Ovary (tissue), 9 donors: Measurements from ENCODE around the gene FBLN7. TPM values are rescaled to one million over a fixed set of nuclear protein-coding genes. Genes with fewer than 3 reads are reported as not detected.

Experiments
- DNase-seq, 5 donors: peaks; one replicate each; pipeline ENCODE4 v3.0.0-alpha.2; 2019 to 2020
- H3K27ac ChIP-seq, 2 donors: fragments of 200-600 bp; one replicate each; pipeline versions ENCODE4 v1.5.1 to v1.8.0; 2019 to 2022
- H3K27me3 ChIP-seq: fragments of 200-600 bp; one replicate; pipeline ENCODE4 v1.8.0; 2022
- H3K36me3 ChIP-seq: fragments of 200-600 bp; sonication (generic); one replicate; pipeline ENCODE4 v1.5.1; 2019
- H3K4me1 ChIP-seq: one replicate; pipeline ENCODE4 v1.8.1; 2013; ENCODE audit warnings: mild to moderate bottlenecking, moderate library complexity; ENCODE audit not compliant: insufficient read depth
- H3K4me3 ChIP-seq: fragments of 200-600 bp; sonication (generic); one replicate; pipeline ENCODE4 v1.5.1; 2017
- H3K9me3 ChIP-seq, 2 donors: fragments of 200-600 bp in 1 of 2; sonication (generic) in 1 of 2; one replicate each; pipeline versions ENCODE4 v1.5.1 to v1.8.1; 2013 to 2019; ENCODE audit warnings: mild to moderate bottlenecking in 1 of 2, moderate library complexity in 1 of 2
- EP300 ChIP-seq: sonication (generic); formaldehyde crosslinking; IDR thresholded peaks from one replicate; pipeline ENCODE4 v1.6.1; 2017; ENCODE audit warnings: antibody characterized with exemption
- POLR2A ChIP-seq: fragments of 450-650 bp; IDR thresholded peaks from one replicate; pipeline ENCODE4 v1.6.1; 2017; ENCODE audit warnings: antibody characterized with exemption, mild to moderate bottlenecking, moderate library complexity
- WGBS, 3 donors: extraction: QIAGEN DNeasy Blood & Tissue Kit in 1 of 3; methylation state at CpG; one replicate each; pipeline versions ENCODE4 v1.1.5 to v1.1.7; 2013 to 2017; 5-methylcytosine and 5-hydroxymethylcytosine counted together
- intact Hi-C, 4 donors: fragments of 100-400 bp; cut with DNase I; formaldehyde crosslinking; loops; one replicate each; pipeline versions ENCODE4 v1.11.0 to v1.15.1; 2022 to 2023
- polyA plus RNA-seq, 2 donors: library from polyadenylated mRNA; stranded (reverse); fragments of 200-250 nt in 1 of 2; fragments of 350-450 nt in 1 of 2; fragmentation: Illumina TruSeq in 1 of 2; extraction: RNeasy Lipid Tissue Mini Kit (QIAGEN cat#74804) in 1 of 2; gene quantifications; one replicate each; pipeline ENCODE4 v1.2.3, GENCODE V29; 2013 to 2014
- total RNA-seq, 7 donors: library from RNA; depleted of rRNA in 2 of 7; stranded (reverse); fragments of >200 nt in 2 of 7; fragmentation: NEBNext Ultra II Directional in 3 of 7; extraction: Animal tissue kit (Norgen Biotek cat#: 25700) in 3 of 7; gene quantifications; one replicate each; pipeline versions ENCODE4 v1.1.0 to v1.2.4, GENCODE V29; 2016 to 2023
- TF ChIP-seq, protein P1 (sequence below), 3 donors: fragments of 450-650 bp in 2 of 3; fragments of 200-600 bp in 1 of 3; IDR thresholded peaks; one replicate each; pipeline versions ENCODE4 v1.5.1 to v1.8.0; 2016 to 2022; ENCODE audit warnings: antibody characterized with exemption in 3 of 3, mild to moderate bottlenecking in 1 of 3
- donor health status: DM: no; HTN: no; CAD: no; lungs with moderate emphysema.
- donor health status: DM: no; HTN: no; CAD: no.
- donor health status: Bipolar disorder and iron deficiency.
- donor health status: DM: yes; HTN: yes; CAD: no.
- donor health status: DM: no; HTN: no; CAD: no.
- donor health status: DM: yes; HTN: yes; CAD: no.

FBLN7 gene
- total and polyA plus RNA-seq, 9 donors, result 0.18 to 5.0 (median 1.3) TPM

GRCh38 chr2:112153501-112153900, 15.3 kb downstream of the FBLN7 start:
- intact Hi-C loops, result no loop called here
- Histone ChIP-seq H3K9me3 (no peaks in the 10 kb centered on the region), H3K27me3 (no peaks in the 10 kb centered on the region), H3K4me1 (no peaks in the 10 kb centered on the region), H3K4me3 (no peak overlapping the region), H3K27ac (no peak overlapping the region), H3K36me3 (no peaks in the 10 kb centered on the region)
- WGBS, 3 donors, result 97 to 98% (median 97%) methylated on average over 10 of the region's 10 CpGs
- no peak for TF ChIP-seq POLR2A
- TF ChIP-seq, protein P1, sequence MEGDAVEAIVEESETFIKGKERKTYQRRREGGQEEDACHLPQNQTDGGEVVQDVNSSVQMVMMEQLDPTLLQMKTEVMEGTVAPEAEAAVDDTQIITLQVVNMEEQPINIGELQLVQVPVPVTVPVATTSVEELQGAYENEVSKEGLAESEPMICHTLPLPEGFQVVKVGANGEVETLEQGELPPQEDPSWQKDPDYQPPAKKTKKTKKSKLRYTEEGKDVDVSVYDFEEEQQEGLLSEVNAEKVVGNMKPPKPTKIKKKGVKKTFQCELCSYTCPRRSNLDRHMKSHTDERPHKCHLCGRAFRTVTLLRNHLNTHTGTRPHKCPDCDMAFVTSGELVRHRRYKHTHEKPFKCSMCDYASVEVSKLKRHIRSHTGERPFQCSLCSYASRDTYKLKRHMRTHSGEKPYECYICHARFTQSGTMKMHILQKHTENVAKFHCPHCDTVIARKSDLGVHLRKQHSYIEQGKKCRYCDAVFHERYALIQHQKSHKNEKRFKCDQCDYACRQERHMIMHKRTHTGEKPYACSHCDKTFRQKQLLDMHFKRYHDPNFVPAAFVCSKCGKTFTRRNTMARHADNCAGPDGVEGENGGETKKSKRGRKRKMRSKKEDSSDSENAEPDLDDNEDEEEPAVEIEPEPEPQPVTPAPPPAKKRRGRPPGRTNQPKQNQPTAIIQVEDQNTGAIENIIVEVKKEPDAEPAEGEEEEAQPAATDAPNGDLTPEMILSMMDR (IDR thresholded peaks at IDR 0.05), result no peak
- TF ChIP-seq EP300, result no peak
- DNase-seq, result no peak

DNA sequence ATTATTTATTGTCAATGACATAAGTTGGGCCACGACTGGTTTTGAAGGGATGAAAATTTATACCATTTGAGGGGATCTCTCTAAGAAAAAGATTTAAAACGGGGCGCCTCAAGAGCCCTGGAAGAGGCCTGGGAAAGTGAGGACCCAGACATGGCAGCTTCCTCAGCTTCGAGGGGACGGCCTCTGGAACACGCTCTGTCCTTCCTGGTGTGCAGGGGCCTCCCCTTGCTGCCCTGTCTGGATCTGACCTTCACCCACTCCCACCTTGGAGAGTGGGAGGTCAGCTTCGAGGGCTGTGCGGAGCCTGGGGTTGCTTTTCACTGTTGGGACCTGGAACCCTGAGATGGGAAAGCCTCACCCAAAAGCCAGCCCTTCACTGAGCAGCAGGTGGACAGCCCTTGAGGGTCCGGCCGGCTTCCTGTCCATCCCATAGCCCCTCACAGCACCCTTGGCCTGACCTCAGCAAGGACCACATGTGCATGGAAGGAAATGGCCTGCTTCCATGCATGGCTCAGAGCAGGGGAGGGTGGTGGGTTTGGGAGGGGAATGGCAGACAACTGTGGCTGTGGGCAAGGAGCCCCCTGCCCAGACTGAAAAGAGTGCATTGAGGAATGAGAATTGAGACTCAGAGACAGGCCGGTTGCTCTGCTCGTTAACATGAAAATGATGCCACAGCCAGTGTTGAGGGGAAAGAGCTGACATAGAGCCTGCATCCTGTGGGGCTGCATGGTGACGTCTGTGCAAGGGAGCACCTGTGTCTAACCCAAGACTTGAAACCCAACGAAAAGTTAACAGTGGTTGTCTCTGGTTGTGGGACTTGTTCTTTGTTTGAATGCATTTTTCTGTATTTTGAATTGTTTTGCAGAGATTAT, 16.3 kb downstream of the FBLN7 start:
- no peaks in the 10 kb centered on the region for H3K4me1 ChIP-seq
- H3K36me3 ChIP-seq, result no peaks in the 10 kb centered on the region
- intact Hi-C loops, result no loop called here
- H3K4me3 ChIP-seq, result no peak overlapping the region
- DNase-seq, result no peak
- 75 to 84% (median 82%) methylated on average over 14 of the region's 14 CpGs for WGBS, 3 donors
- no peaks in the 10 kb centered on the region for H3K9me3 ChIP-seq
- H3K27ac ChIP-seq, result no peak overlapping the region
- TF ChIP-seq, protein P1 (IDR thresholded peaks at IDR 0.05), result no peak
- TF ChIP-seq POLR2A (no peak), EP300 (no peak)
- H3K27me3 ChIP-seq, result no peaks in the 10 kb centered on the region

- Histone ChIP-seq H3K9me3 (no peaks in the 10 kb centered on the region), H3K27me3 (no peaks in the 10 kb centered on the region), H3K4me3 (no peak overlapping the region), H3K4me1 (no peaks in the 10 kb centered on the region), H3K36me3 (no peaks in the 10 kb centered on the region), H3K27ac (no peak overlapping the region)
- TF ChIP-seq EP300 (no peak), POLR2A (no peak)
- TF ChIP-seq, protein P1 (IDR thresholded peaks at IDR 0.05), result no peak
- WGBS, 3 donors, result 81 to 88% (median 85%) methylated on average over 27 of the region's 27 CpGs
- no peak for DNase-seq
- intact Hi-C loops, result no loop called here
These were observed 17.4 kb downstream of the FBLN7 start for GRCh38 chr2:112155331-112156151.

DNA sequence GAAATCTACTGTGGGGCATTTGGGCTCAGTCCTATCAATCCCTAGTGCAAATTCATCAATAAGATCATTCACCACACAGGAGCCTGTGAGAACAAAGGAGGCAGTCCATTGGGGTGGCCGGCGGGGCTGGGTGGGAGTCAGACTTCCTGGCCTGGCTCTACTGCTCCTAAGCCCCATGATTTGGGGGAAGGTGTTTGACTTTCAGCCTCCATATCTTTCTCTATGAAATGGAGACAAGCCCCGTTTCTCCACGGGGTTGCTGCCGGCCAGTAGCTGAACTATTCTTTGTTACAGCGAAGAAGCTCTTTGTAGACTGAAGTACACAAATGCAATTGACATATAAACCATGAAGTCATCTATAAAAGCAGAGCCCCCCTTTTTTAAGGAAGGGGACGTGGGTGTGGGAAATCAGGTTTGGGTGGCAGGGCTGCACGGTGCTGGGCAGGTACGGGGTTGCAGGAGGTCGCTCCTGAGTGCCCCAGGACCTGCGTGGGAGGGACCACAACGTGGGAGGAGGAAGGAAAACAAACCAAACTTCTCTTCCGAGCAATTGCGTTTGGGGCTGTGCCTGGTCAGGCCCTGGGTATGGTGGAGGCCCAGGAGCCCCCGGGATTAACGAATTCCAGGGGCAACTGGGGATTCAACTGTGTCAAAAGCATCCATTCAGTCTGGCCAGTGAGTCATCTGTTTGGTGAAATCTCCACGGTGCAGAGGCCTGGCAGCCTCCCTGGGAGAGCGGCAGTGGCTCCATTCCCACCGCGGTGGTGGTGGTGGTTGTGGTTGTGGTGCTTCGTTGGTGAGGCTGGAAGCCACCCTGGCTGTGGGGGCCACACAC, 18.2 kb downstream of the FBLN7 start:
- Histone ChIP-seq H3K27me3 (no peaks in the 10 kb centered on the region), H3K27ac (no peak overlapping the region), H3K9me3 (no peaks in the 10 kb centered on the region), H3K4me3 (no peak overlapping the region), H3K36me3 (no peaks in the 10 kb centered on the region), H3K4me1 (no peaks in the 10 kb centered on the region)
- TF ChIP-seq EP300 (no peak), POLR2A (no peak)
- TF ChIP-seq, protein P1 (IDR thresholded peaks at IDR 0.05), result no peak
- 52 to 57% (median 54%) methylated on average over 21 of the region's 21 CpGs for WGBS, 3 donors
- DNase-seq, result no peak
- intact Hi-C loops, result no loop called here
